Endothelial cell of umbilical vein (primary cell): ENCODE measurements around the gene DNAAF5. TPM values are rescaled to one million over a fixed set of nuclear protein-coding genes. Genes with fewer than 3 reads are reported as not detected.

Experiments used
- BruUV-seq: library from RNA; stranded (reverse); fragments of 400-500 nt; replicated peaks from 2 replicates; lab custom pipeline; 2021; lab: Mats Ljungman, UMichigan
- CTCF ChIA-PET: fragments of 300-600, 350-600 bp; sonication (Branson Sonifier 250); formaldehyde crosslinking; loops from one replicate; lab custom pipeline; 2021; ENCODE audit warnings: antibody characterized with exemption, inconsistent platforms; lab: Charles Lee
- POLR2A ChIA-PET: fragments of 300-600, 350-600 bp; sonication (Branson Sonifier 250); formaldehyde crosslinking; loops from one replicate; lab custom pipeline; 2021; ENCODE audit warnings: antibody characterized with exemption, inconsistent platforms; lab: Charles Lee
- DNase-seq: peaks from one replicate; pipeline ENCODE4 v3.0.0-alpha.2; 2011; ENCODE audit warnings: low read depth, low spot score
- FAIRE-seq: peaks from 2 replicates; lab custom pipeline; 2011; peaks lifted over from hg19 to GRCh38; lab: Jason Lieb, UNC
- H2AFZ ChIP-seq: 2 replicates; pipeline ENCODE4 v1.6.0; 2012; ENCODE audit warnings: low read depth, low read length, control low read depth, inconsistent platforms
- H3K27ac ChIP-seq: 2 replicates; pipeline ENCODE4 v1.5.1; 2011; ENCODE audit warnings: low read depth, mild to moderate bottlenecking, control low read depth, low read length, moderate library complexity; ENCODE audit not compliant: insufficient read depth
- H3K27me3 ChIP-seq, 2 experiments: 2 replicates each; pipeline versions ENCODE4 v1.6.0 to v1.6.1; 2011; ENCODE audit warnings: low read length in 2 of 2, mixed read lengths in 1 of 2; ENCODE audit not compliant: control insufficient read depth in 2 of 2, insufficient read depth in 2 of 2
- H3K36me3 ChIP-seq, 2 experiments: 2 replicates in 1 of 2; 3 replicates in 1 of 2; pipeline ENCODE4 v1.5.1; 2011; ENCODE audit warnings: low read length in 2 of 2, mild to moderate bottlenecking in 1 of 2, moderate library complexity in 1 of 2; ENCODE audit not compliant: control insufficient read depth in 2 of 2, insufficient read depth in 2 of 2; ENCODE audit errors: extremely low read depth in 1 of 2
- H3K4me1 ChIP-seq: 3 replicates; pipeline ENCODE4 v1.5.1; 2011; ENCODE audit warnings: mild to moderate bottlenecking, low read length; ENCODE audit not compliant: control insufficient read depth, insufficient read depth; ENCODE audit errors: extremely low read depth
- H3K4me2 ChIP-seq: 2 replicates; pipeline ENCODE4 v1.6.1; 2011; ENCODE audit warnings: low read length, control low read depth, mixed read lengths; ENCODE audit not compliant: insufficient read depth
- H3K4me3 ChIP-seq, 3 experiments: fragments of 200-600 bp in 1 of 3; sonication (generic), shearing (Covaris generic) in 1 of 3; replicated peaks in 1 of 3; 2 replicates each; pipeline ENCODE4 v1.5.1; 2011 to 2016; ENCODE audit warnings: control low read depth in 3 of 3, low read length in 3 of 3, mild to moderate bottlenecking in 2 of 3, inconsistent platforms in 1 of 3, low read depth in 1 of 3, moderate library complexity in 1 of 3; ENCODE audit not compliant: insufficient read depth in 1 of 3
- H3K79me2 ChIP-seq: 2 replicates; pipeline ENCODE4 v1.6.0; 2012; ENCODE audit warnings: low read length, inconsistent platforms; ENCODE audit not compliant: control insufficient read depth, insufficient read depth
- H3K9ac ChIP-seq: replicated peaks from 2 replicates; pipeline ENCODE3; 2011; ENCODE audit warnings: low read length, control low read depth; ENCODE audit not compliant: insufficient read depth; ENCODE audit errors: extremely low read depth
- H3K9me1 ChIP-seq: replicated peaks from 3 replicates; pipeline ENCODE4 v1.6.0; 2011; ENCODE audit warnings: mild to moderate bottlenecking, low read length; ENCODE audit not compliant: control insufficient read depth, insufficient read depth; ENCODE audit errors: extremely low read depth
- H3K9me3 ChIP-seq: replicated peaks from 2 replicates; pipeline ENCODE4 v1.5.1; 2012; ENCODE audit warnings: low read length, inconsistent platforms; ENCODE audit not compliant: control insufficient read depth, insufficient read depth
- H4K20me1 ChIP-seq: replicated peaks from 2 replicates; pipeline ENCODE3; 2011; ENCODE audit warnings: mild to moderate bottlenecking, low read length; ENCODE audit not compliant: control insufficient read depth, insufficient read depth; ENCODE audit errors: extremely low read depth
- CTCF ChIP-seq, 2 donors: IDR thresholded peaks; 1 replicate in 1 of 2; 2 replicates in 1 of 2; pipeline ENCODE4 v1.5.1; 2011; ENCODE audit warnings: low read length in 2 of 2, mild to moderate bottlenecking in 2 of 2, moderate library complexity in 2 of 2, control low read depth in 1 of 2, inconsistent platforms in 1 of 2, low read depth in 1 of 2; ENCODE audit not compliant: insufficient read depth in 1 of 2; ENCODE audit errors: extremely low read depth in 1 of 2
- EZH2 ChIP-seq: IDR thresholded peaks from 2 replicates; pipeline ENCODE4 v1.6.1; 2012; ENCODE audit warnings: borderline replicate concordance, low read depth, mild to moderate bottlenecking, moderate library complexity, low read length, inconsistent platforms; ENCODE audit not compliant: severe bottlenecking
- FOS ChIP-seq: IDR thresholded peaks from 2 replicates; pipeline ENCODE4 v1.6.1; 2011; ENCODE audit warnings: mild to moderate bottlenecking, low read length, moderate library complexity, borderline replicate concordance; ENCODE audit not compliant: insufficient read depth
- GATA2 ChIP-seq: IDR thresholded peaks from 2 replicates; pipeline ENCODE4 v1.7.0; 2011; ENCODE audit warnings: low read depth, mild to moderate bottlenecking, moderate library complexity, mixed read lengths, low read length; ENCODE audit not compliant: insufficient read length, insufficient read depth
- JUN ChIP-seq: IDR thresholded peaks from 2 replicates; pipeline ENCODE4 v1.6.1; 2011; ENCODE audit warnings: borderline replicate concordance, low read depth; ENCODE audit not compliant: insufficient read length, insufficient read depth
- MAX ChIP-seq: IDR thresholded peaks from 2 replicates; pipeline ENCODE4 v1.6.1; 2011; ENCODE audit not compliant: insufficient read depth, insufficient read length
- MYC ChIP-seq: IDR thresholded peaks from one replicate; pipeline ENCODE4 v1.6.1; 2011; ENCODE audit warnings: mild to moderate bottlenecking, low read depth, low read length
- POLR2A ChIP-seq: IDR thresholded peaks from 2 replicates; pipeline ENCODE4 v1.6.1; 2012; ENCODE audit warnings: low read depth, mild to moderate bottlenecking, control low read depth, low read length
- POLR2AphosphoS5 ChIP-seq: IDR thresholded peaks from 2 replicates; pipeline ENCODE4 v1.6.1; 2012; ENCODE audit warnings: low read depth, mild to moderate bottlenecking, control low read depth, low read length, moderate library complexity; ENCODE audit not compliant: insufficient read depth
- dilution Hi-C: fragments of 300-500 bp; cut with MboI; formaldehyde crosslinking; loops from one replicate; pipeline ENCODE4 v1.15.0; 2019; ENCODE audit warnings: low sequenced_read_pairs; ENCODE audit not compliant: extremely low pct_ligation_motif_present
- intact Hi-C: fragments of 100-400 bp; cut with micrococcal nuclease; formaldehyde crosslinking; loops from one replicate; pipeline ENCODE4 v1.10.0; 2022
- polyA plus RNA-seq, 4 experiments: library from polyadenylated mRNA; depleted of rRNA in 3 of 4; stranded (reverse) in 3 of 4; unstranded in 1 of 4; fragments of >200 nt; gene quantifications; 2 replicates each; pipeline versions ENCODE4 v1.2.1 to v1.2.3, GENCODE V29; 2011 to 2012; ENCODE audit warnings: missing spikeins in 1 of 4
- total RNA-seq: library from RNA; stranded (reverse); gene quantifications from 2 replicates; pipeline ENCODE4 v1.2.3, GENCODE V29; 2021

Gene DNAAF5
- total and polyA plus RNA-seq, 2 donors (not counting 3 experiments of a cell fraction or from before 2014, with no cell fraction given) = 49.3 to 65.5 TPM

GRCh38 chr7:781936-782529 lies 55.5 kb downstream of the DNAAF5 start:
- peaks cover 2 to 17% of the 10 kb centered on the region in 2 experiments for H3K36me3 ChIP-seq
- intact Hi-C loops = no loop called here

GRCh38 chr7:782718-783449 lies 56.4 kb downstream of the DNAAF5 start:
- BruUV-seq = no TSS peak
- Histone ChIP-seq H3K9me3 (no peaks in the 10 kb centered on the region), H3K27me3 (no peaks in the 10 kb centered on the region), H2AFZ (no peak overlapping the region), H3K4me2 (no peak overlapping the region), H3K4me3 (no peak overlapping the region), H3K9me1 (no peaks in the 10 kb centered on the region), H4K20me1 (no peaks in the 10 kb centered on the region), H3K4me1 (peaks cover 20% of the 10 kb centered on the region), H3K36me3 (peaks cover 2 to 17% of the 10 kb centered on the region in 2 experiments), H3K27ac (no peak overlapping the region), H3K79me2 (no peaks in the 10 kb centered on the region), H3K9ac (no peak overlapping the region)
- TF ChIP-seq GATA2 (no peak), FOS (no peak), POLR2AphosphoS5 (no peak), MAX (no peak), CTCF (IDR thresholded peaks at IDR 0.05; ENCODE audit: extremely low read depth in 1 of 2, insufficient read depth in 1 of 2, low read depth in 1 of 2, low read length in 2 of 2) (no peak), EZH2 (no peak), JUN (no peak), MYC (no peak), POLR2A (no peak)
- no peak for DNase-seq
- CTCF ChIA-PET = interaction anchor here (2.4 kb wide), 1 partner anchor 90 kb away, joined by 16 read pairs; no protein-coding TSS in a partner anchor
- POLR2A ChIA-PET = no interaction called here
- dilution Hi-C loops = no loop called here
- FAIRE-seq = no peak
- intact Hi-C loops = no loop called here

More at GRCh38 chr7:781936-782529, 55.5 kb downstream of the DNAAF5 start:
- Histone ChIP-seq H3K4me1 (peaks cover 29% of the 10 kb centered on the region), H4K20me1 (no peaks in the 10 kb centered on the region), H3K27me3 (no peaks in the 10 kb centered on the region), H2AFZ (no peak overlapping the region), H3K9ac (no peak overlapping the region), H3K9me1 (no peaks in the 10 kb centered on the region), H3K4me3 (no peak overlapping the region), H3K27ac (no peak overlapping the region), H3K4me2 (no peak overlapping the region), H3K9me3 (no peaks in the 10 kb centered on the region), H3K79me2 (no peaks in the 10 kb centered on the region)
- FAIRE-seq = no peak
- BruUV-seq = no TSS peak
- ChIA-PET POLR2A (no interaction called here), CTCF (interaction anchor here (1.3 kb wide), 1 partner anchor 92 kb away, joined by 3 read pairs; no protein-coding TSS in a partner anchor)
- dilution Hi-C loops = no loop called here
- no peak for DNase-seq
- TF ChIP-seq POLR2A (no peak), GATA2 (no peak)
